ENCODE measurements around the gene IDH2. TPM values are rescaled to one million over a fixed set of nuclear protein-coding genes. Genes with fewer than 3 reads are reported as not detected.

IDH2 gene
- total RNA-seq, 1 donor: 28.6 TPM

DNA sequence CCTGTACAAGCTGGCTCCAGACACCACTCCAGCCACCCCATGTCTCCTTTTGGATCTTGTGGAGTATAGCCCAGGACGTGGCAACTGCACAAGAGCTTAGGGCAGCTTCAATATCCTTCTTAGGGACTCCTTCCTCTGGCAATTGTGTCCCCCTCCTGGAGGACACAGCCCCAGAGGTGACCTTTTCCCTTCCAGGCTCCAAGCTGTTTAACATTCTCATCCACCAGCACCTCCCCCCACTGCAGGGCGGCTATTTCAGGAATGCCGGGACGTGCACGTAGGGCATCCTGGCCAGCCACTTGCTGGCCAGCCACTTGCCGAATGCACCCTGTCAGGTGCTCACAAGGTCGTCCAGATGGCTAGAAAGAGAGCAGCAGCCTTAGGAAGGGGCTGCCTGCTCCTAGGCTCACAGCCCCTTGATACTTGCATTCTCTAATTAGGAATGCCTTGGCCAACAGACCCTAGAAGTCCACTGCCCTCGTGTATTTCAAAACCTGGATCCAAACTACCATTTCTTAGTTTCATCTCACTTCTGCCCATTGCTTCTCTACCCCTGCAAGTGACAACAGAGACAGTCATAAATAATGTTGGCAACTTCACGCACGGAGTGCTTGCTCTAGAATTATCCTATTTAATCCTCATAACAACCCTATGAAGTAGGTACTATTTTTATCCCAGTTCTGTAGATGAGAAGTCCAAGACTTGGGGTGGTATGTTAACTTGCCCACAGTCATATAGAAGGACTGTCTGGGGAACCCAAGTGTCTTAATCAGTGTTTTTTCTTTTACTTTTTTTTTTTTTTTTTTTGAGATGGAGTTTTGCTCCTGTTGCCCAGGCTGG is 24.5 kb upstream of the IDH2 start:
- TF ChIP-seq, protein P1, sequence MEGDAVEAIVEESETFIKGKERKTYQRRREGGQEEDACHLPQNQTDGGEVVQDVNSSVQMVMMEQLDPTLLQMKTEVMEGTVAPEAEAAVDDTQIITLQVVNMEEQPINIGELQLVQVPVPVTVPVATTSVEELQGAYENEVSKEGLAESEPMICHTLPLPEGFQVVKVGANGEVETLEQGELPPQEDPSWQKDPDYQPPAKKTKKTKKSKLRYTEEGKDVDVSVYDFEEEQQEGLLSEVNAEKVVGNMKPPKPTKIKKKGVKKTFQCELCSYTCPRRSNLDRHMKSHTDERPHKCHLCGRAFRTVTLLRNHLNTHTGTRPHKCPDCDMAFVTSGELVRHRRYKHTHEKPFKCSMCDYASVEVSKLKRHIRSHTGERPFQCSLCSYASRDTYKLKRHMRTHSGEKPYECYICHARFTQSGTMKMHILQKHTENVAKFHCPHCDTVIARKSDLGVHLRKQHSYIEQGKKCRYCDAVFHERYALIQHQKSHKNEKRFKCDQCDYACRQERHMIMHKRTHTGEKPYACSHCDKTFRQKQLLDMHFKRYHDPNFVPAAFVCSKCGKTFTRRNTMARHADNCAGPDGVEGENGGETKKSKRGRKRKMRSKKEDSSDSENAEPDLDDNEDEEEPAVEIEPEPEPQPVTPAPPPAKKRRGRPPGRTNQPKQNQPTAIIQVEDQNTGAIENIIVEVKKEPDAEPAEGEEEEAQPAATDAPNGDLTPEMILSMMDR (IDR thresholded peaks at IDR 0.05; ENCODE audit: insufficient read depth, low read length): no peak

DNA sequence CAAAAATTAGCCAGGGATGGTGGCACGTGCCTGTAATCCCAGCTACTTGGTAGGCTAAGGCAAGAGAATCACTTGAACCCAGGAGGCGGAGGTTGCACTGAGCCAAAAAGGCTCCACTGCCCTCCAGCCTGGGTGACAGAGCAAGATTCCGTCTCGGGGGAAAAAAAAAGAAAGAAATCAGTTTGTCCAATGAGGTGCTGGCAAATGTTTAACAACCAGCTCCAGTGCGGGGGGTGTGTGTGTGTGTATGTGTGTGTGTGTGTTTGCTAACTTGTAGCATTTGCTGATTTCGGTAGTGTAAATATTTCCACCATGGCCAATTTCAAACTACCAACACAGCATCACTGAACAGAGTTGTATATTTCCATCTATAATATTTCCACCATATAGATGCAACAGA is 23.8 kb upstream of the IDH2 start:
- TF ChIP-seq, protein P1 (IDR thresholded peaks at IDR 0.05; ENCODE audit: insufficient read depth, low read length): no peak
- no peak overlapping the region for H3K4me3 ChIP-seq (ENCODE audit: low read depth, low read length)
- no peak for DNase-seq (ENCODE audit: low read depth)

More for the DNA sequence above, 24.5 kb upstream of the IDH2 start:
- H3K4me3 ChIP-seq (ENCODE audit: low read depth, low read length): no peak overlapping the region
- no peak for DNase-seq (ENCODE audit: low read depth)

DNA sequence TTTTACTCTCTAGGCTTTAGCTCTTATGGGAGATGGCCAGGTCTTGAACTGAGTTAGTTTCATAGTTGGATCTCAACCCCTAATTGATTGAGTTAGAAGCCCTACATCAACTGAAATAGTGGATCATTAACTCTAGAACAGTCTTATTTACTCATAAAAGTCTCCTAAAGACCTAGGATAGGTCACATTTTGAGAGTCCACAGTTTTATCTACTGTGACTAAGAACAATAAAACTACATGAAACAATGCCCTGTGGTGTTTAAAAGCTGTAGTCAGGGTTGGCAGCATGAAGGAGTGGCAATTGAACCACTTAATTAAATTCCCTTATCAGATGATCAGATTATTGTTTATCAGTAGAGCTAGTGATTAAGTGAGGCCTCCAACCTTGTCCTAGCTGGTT is 22.2 kb upstream of the IDH2 start:
- DNase-seq (ENCODE audit: low read depth): no peak
- TF ChIP-seq, protein P1 (IDR thresholded peaks at IDR 0.05; ENCODE audit: insufficient read depth, low read length): no peak
- no peak overlapping the region for H3K4me3 ChIP-seq (ENCODE audit: low read depth, low read length)

DNA sequence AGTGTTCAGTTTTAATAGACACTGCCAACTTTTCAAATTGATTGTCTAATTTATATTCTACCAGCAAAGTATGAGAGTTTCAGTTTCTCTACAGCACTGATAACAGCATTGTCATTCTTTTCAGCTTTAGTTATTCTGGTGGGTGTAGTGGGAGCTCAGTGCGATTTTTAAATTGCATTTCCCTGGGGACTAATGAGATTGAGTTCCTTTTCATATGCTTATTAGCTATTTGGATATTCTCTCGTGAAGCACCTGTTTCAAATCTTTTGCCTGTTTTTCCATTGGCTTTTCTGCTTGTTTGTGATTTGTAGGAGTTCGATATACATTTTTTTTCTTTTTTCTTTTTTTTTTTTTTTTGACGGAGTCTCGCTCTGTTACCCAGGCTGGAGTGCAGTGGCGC is 18.8 kb upstream of the IDH2 start:
- H3K4me3 ChIP-seq (ENCODE audit: low read depth, low read length): no peak overlapping the region
- TF ChIP-seq, protein P1 (IDR thresholded peaks at IDR 0.05; ENCODE audit: insufficient read depth, low read length): no peak
- no peak for DNase-seq (ENCODE audit: low read depth)

DNA sequence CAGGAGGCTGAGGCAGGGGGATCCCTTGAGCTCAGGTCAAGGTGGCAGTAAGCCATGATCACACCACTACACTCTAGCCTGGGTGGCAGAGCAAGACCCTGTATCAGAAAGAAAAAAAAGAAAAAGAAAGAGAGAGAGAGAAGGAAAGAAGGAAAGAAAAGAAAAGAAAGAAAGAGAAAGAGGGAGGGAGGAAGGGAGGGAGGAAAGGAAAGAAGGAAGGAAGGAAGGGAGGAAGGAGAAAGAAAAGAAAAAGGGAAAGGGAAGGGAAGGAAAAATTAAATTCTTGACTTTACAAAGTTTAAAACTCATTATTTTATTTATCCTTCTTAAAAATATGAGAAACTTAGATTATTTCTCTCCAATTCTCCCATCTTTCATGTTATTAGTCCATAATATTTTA is 17.1 kb upstream of the IDH2 start:
- H3K4me3 ChIP-seq (ENCODE audit: low read depth, low read length): no peak overlapping the region
- TF ChIP-seq, protein P1 (IDR thresholded peaks at IDR 0.05; ENCODE audit: insufficient read depth, low read length): no peak
- no peak for DNase-seq (ENCODE audit: low read depth)

DNA sequence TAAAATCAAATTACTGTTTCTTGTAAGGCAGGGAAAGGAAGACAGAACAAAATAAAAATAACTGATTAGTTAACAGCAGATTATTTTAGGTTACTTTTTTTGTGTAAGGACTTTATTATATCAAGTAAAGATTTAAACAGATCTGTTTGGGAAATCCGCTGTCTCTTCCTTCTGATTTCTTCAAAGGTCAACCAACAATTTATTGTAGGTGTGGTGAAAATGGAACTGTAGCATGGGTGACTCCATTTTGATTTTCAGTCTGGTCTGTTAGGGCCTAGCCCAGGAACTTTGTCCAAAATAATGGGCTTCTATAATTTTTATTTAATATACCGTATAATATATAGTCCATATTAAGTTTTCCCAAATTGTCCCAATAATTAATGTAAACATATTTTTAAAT is 13.5 kb upstream of the IDH2 start:
- no peak overlapping the region for H3K4me3 ChIP-seq (ENCODE audit: low read depth, low read length)
- DNase-seq (ENCODE audit: low read depth): no peak
- TF ChIP-seq, protein P1 (IDR thresholded peaks at IDR 0.05; ENCODE audit: insufficient read depth, low read length): no peak
